ENCODE data around the gene CCDC197.

- TF ChIP-seq CTCF (IDR thresholded peaks at IDR 0.05) (no peak), POLR2A (IDR thresholded peaks at IDR 0.05) (no peak)
These were observed 9.7 kb upstream of the CCDC197 start for GRCh38 chr14:93987376-93987775.

Data from ovary (tissue), 3 donors.